ENCODE results near the gene REC114.
"Not testable (repeated sequence)": the region's sequence is repeated elsewhere in the genome, so short reads cannot be mapped to it uniquely, and the experiment has no call there.

The REC114 gene

DNA sequence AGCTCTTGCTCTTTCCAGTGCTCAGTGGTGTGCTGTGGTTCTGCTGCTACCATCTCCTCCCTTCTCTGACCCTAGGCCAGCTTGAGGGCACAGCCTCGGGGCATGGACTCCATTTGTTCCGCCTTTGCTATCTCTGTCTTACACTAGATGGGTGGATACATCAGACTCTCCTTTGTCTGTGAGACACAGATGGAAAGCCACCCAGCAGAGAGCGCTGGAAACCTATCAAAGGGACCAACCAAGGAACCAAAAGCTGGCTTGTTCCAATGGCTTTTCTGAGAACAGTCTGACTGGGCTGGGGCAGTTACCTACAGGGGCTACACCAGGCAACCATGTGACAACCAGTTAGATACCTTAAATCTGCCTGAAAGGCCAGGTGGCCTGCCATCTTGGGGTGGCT lies 126.4 kb downstream of the REC114 start:
- DNase-seq (ENCODE audit: extremely low read depth, low read depth), result no peak
- TF ChIP-seq, protein P1, sequence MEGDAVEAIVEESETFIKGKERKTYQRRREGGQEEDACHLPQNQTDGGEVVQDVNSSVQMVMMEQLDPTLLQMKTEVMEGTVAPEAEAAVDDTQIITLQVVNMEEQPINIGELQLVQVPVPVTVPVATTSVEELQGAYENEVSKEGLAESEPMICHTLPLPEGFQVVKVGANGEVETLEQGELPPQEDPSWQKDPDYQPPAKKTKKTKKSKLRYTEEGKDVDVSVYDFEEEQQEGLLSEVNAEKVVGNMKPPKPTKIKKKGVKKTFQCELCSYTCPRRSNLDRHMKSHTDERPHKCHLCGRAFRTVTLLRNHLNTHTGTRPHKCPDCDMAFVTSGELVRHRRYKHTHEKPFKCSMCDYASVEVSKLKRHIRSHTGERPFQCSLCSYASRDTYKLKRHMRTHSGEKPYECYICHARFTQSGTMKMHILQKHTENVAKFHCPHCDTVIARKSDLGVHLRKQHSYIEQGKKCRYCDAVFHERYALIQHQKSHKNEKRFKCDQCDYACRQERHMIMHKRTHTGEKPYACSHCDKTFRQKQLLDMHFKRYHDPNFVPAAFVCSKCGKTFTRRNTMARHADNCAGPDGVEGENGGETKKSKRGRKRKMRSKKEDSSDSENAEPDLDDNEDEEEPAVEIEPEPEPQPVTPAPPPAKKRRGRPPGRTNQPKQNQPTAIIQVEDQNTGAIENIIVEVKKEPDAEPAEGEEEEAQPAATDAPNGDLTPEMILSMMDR (IDR thresholded peaks at IDR 0.05; ENCODE audit: low read depth, low read length), result no peak

DNA sequence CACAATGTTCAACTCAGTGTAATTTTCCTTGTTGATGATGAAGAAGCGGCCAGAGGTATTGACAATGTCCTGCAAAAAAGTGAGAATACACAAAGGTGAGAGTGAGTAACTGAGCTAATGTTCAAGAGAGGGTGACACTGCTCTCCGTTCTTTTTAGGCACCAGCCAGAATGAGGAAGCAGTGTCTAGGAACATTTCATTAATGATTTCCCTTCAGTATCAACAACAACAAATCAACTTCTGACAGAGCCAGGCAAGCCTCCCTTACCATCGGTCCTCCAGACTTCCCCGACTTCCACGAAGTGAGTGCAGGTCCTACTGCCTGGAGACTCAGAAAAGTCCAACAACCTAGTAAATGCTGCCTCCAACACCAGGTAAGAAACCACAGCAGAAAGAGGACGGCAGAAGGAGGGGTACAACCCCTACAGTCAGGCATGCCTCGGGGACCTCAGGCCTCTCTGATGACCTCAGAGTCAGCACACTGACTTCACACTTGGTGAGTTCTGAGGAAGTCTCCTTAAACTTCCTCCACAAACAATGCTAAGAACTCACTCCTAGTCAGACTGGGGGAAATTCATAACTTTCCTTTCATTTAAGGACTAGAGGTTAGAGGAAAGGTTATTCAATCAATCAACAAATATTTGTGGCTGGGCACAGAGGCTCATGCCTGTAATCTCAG lies 127.5 kb downstream of the REC114 start:
- no peak for DNase-seq (ENCODE audit: extremely low read depth, low read depth)
- TF ChIP-seq, protein P1 (IDR thresholded peaks at IDR 0.05; ENCODE audit: low read depth, low read length), result no peak

DNA sequence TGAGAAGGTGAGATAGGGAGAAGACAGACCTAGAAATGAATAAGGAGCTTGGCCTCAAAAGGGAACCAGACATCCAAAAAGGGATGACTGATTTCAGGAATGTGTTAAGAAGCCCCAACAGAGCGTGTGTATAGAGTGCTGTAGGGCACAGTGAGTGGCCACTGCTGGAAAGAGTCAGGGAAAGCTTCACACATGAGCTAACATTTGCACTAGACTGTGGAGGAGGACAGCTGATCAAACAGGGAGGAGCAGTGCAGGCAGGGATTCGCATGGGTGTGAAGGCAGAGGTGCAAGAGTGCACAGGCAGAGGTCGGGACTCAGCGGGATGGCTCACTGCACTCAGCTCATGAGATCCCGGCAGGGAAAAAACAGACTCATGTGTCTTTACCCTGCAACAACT lies 128.4 kb downstream of the REC114 start:
- no peak for DNase-seq (ENCODE audit: extremely low read depth, low read depth)
- TF ChIP-seq, protein P1 (IDR thresholded peaks at IDR 0.05; ENCODE audit: low read depth, low read length), result no peak

DNA sequence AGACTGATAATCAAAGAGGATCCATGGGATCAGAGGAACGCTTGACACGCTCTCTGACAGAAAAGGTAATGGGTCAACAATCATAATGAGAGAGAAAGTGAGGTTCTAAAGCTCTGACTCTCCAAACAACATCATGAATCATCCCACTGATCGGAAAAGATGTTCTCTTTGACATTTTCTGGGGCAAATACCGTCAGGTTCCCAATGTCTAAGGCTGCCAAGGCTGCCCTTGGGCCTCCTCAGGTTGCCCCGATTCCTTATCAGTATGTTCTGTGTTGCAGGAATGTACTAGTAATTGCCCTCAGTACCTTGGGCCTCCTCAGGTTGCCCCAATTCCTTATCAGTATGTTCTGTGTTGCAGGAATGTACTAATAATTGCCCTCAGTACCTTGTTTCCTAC lies 129.3 kb downstream of the REC114 start:
- TF ChIP-seq, protein P1 (IDR thresholded peaks at IDR 0.05; ENCODE audit: low read depth, low read length), result no peak
- no peak for DNase-seq (ENCODE audit: extremely low read depth, low read depth)

DNA sequence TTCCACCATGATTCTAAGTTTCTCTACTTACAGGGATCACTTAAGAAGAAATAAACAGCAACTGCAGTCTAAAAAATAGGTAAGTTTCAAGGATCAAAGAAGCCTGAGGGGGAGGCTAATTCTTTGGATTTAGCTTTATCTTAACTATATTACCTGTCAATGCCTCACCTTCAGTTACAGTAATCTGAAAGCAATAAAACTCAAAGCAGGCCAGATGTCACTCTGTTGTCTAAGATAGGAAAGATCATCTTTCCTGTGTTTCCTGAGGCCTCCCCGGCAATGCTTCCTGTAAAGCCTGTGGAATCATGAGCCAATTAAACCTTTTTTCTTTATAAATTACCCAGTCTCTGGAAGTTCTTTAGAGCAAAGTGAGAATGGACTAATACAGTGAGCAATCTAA lies 130.1 kb downstream of the REC114 start:
- TF ChIP-seq, protein P1 (IDR thresholded peaks at IDR 0.05; ENCODE audit: low read depth, low read length), result no peak
- no peak for DNase-seq (ENCODE audit: extremely low read depth, low read depth)

DNA sequence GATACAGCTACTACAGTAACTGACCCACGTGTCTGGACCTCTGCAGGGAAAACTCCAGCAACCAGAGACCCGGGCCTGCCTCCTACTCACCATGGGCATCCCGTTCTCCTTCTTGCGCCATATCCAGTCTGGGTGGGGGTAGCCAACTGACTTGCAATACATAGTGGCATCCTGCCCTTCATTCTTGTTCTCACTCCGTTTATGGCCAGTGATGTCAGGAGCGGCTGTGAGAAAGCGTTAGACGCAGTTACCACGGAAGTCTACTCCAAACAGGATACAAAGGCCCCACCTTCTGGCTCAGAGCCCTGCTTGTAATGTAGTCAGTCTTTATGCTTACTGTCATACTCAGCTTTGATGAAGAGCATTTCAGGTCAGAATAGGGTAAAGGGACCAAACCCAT lies 130.6 kb downstream of the REC114 start:
- TF ChIP-seq, protein P1 (IDR thresholded peaks at IDR 0.05; ENCODE audit: low read depth, low read length), result no peak
- DNase-seq (ENCODE audit: extremely low read depth, low read depth), result no peak

DNA sequence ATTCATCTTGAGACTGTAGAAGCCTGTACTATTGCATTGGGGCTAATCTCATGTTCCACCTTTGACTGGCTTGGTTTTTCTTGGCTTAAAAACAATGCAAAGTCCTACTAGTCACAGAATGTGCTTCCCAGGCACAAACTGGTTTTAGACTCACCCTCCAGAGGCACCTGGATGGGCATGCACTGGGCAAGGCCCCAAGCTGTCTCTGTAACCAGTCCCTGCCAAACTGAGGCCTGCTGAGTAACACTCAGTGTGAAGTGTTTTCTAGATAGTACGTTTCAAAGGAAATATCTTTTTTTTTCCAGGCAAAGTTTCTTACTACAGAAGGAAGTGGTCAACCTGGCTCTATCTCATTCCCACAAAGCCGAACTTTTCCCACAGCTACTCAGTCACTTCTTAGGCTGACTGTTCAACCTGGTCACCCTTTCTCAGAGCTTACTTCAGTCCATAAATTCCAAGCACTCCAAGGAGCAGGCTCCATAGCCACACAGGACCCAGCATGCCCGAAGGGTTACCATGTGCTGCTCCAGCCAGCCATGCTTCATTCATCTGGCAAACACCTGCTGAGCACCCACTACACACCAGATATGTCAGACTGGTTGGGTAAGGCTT lies 132.8 kb downstream of the REC114 start:
- no peak for DNase-seq (ENCODE audit: extremely low read depth, low read depth)
- TF ChIP-seq, protein P1 (IDR thresholded peaks at IDR 0.05; ENCODE audit: low read depth, low read length), result no peak

DNA sequence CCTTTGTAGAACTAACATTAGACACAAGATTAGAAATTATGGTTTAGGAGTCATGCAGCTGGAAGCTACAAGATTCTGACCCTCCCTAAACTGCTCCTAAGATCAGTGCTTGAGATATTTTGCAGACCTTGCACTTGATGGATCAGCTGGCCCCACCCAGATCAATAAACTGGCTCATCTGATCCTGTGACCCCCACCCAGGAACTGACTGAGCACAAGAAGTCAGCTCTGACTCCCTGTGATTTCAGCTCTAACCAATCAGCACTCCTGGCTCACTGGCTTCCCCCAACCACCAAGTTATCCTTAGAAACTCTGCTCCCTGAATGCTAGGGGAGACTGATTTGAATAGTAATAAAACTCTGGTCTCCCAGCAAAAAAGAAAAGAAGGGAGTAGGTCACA lies 134.6 kb downstream of the REC114 start:
- not testable (repeated sequence) for DNase-seq (ENCODE audit: extremely low read depth, low read depth)

Data from AG09319 (cell line).